T-helper 1 cell treated with Interleukin-12 subunit alpha and Interleukin-12 subunit beta and Interleukin-4 antibody, amounts not matched to agents 30 μg/mL and 1 μg/mL, for 36 hours (primary cell): ENCODE results near the gene THAP3.
"Not testable (repeated sequence)": the region's sequence is repeated elsewhere in the genome, so short reads cannot be mapped to it uniquely, and the experiment has no call there.

Source experiments
- H3K27ac Mint-ChIP-seq: one replicate; pipeline ENCODE4 v1.8.0; 2021; ENCODE audit warnings: mild to moderate bottlenecking, mixed read lengths
- H3K27me3 Mint-ChIP-seq: one replicate; pipeline ENCODE4 v1.8.0; 2021; ENCODE audit warnings: low read depth, mixed read lengths
- H3K36me3 Mint-ChIP-seq: one replicate; pipeline ENCODE4 v1.8.0; 2021; ENCODE audit warnings: low read depth, mixed read lengths
- H3K4me1 Mint-ChIP-seq: one replicate; pipeline ENCODE4 v1.8.0; 2021; ENCODE audit warnings: low read depth, mixed read lengths
- H3K4me3 Mint-ChIP-seq: one replicate; pipeline ENCODE4 v1.8.0; 2021; ENCODE audit warnings: mild to moderate bottlenecking, moderate library complexity, mixed read lengths
- H3K9me3 Mint-ChIP-seq: one replicate; pipeline ENCODE4 v1.8.0; 2021; ENCODE audit warnings: mixed read lengths

Gene THAP3

GRCh38 chr1:6653436-6654290 lies 29.0 kb downstream of the THAP3 start:
- H3K36me3 Mint-ChIP-seq: peaks cover 5% of the 10 kb centered on the region
- H3K4me3 Mint-ChIP-seq: no peak overlapping the region
- no peaks in the 10 kb centered on the region for H3K9me3 Mint-ChIP-seq
- no peaks in the 10 kb centered on the region for H3K4me1 Mint-ChIP-seq
- H3K27me3 Mint-ChIP-seq: no peaks in the 10 kb centered on the region
- H3K27ac Mint-ChIP-seq: no peak overlapping the region

- no peak overlapping the region for H3K27ac Mint-ChIP-seq
- H3K27me3 Mint-ChIP-seq: no peaks in the 10 kb centered on the region
- no peak overlapping the region for H3K4me3 Mint-ChIP-seq
- no peaks in the 10 kb centered on the region for H3K9me3 Mint-ChIP-seq
- H3K4me1 Mint-ChIP-seq: no peaks in the 10 kb centered on the region
- H3K36me3 Mint-ChIP-seq: peaks cover 5% of the 10 kb centered on the region
Observed at GRCh38 chr1:6657138-6657537, 32.5 kb downstream of the THAP3 start.

GRCh38 chr1:6658359-6659060 lies 33.8 kb downstream of the THAP3 start:
- no peaks in the 10 kb centered on the region for H3K4me1 Mint-ChIP-seq
- H3K36me3 Mint-ChIP-seq: peaks cover 7% of the 10 kb centered on the region
- H3K27me3 Mint-ChIP-seq: no peaks in the 10 kb centered on the region
- no peak overlapping the region for H3K4me3 Mint-ChIP-seq
- H3K9me3 Mint-ChIP-seq: no peaks in the 10 kb centered on the region
- H3K27ac Mint-ChIP-seq: no peak overlapping the region

GRCh38 chr1:6660415-6661049 lies 35.9 kb downstream of the THAP3 start:
- Mint-ChIP-seq H3K4me1 (no peaks in the 10 kb centered on the region), H3K27me3 (no peaks in the 10 kb centered on the region), H3K9me3 (no peaks in the 10 kb centered on the region), H3K4me3 (no peak overlapping the region), H3K27ac (no peak overlapping the region), H3K36me3 (peaks cover 7% of the 10 kb centered on the region)

GRCh38 chr1:6662468-6662867 lies 37.8 kb downstream of the THAP3 start:
- not testable (repeated sequence) for H3K9me3 Mint-ChIP-seq, H3K4me3 Mint-ChIP-seq, H3K36me3 Mint-ChIP-seq, H3K27ac Mint-ChIP-seq, H3K27me3 Mint-ChIP-seq, H3K4me1 Mint-ChIP-seq

GRCh38 chr1:6666696-6667095 lies 42.0 kb downstream of the THAP3 start:
- H3K27ac Mint-ChIP-seq: no peak overlapping the region
- H3K4me1 Mint-ChIP-seq: no peaks in the 10 kb centered on the region
- no peak overlapping the region for H3K4me3 Mint-ChIP-seq
- H3K9me3 Mint-ChIP-seq: no peaks in the 10 kb centered on the region
- H3K36me3 Mint-ChIP-seq: peaks cover 9% of the 10 kb centered on the region
- no peaks in the 10 kb centered on the region for H3K27me3 Mint-ChIP-seq

- no peaks in the 10 kb centered on the region for H3K27me3 Mint-ChIP-seq
- peaks cover 9% of the 10 kb centered on the region for H3K36me3 Mint-ChIP-seq
- H3K4me1 Mint-ChIP-seq: no peaks in the 10 kb centered on the region
- H3K27ac Mint-ChIP-seq: no peak overlapping the region
- no peak overlapping the region for H3K4me3 Mint-ChIP-seq
- H3K9me3 Mint-ChIP-seq: no peaks in the 10 kb centered on the region
Observed at GRCh38 chr1:6667139-6667538, 42.5 kb downstream of the THAP3 start.

DNA sequence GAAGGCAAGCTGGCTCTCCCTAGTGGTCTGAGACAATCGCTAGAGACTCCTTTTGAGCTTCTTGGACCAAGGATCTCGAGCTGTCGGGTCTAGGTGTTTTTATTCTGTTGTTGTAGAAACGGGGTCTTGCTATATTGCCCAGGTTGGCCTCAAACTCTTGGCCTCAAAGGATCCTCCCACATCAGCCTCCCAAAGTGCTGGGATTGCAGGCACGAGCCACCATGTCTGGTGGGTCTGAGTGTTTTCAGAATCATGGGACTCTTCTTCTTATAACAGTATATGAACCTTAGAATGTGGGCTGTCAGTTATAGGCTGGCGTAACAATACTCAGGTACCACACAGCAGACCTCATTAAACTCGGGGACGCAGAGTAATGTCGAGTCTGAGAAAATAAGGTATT lies 43.8 kb downstream of the THAP3 start:
- H3K4me3 Mint-ChIP-seq: no peak overlapping the region
- no peaks in the 10 kb centered on the region for H3K27me3 Mint-ChIP-seq
- H3K36me3 Mint-ChIP-seq: peaks cover 3% of the 10 kb centered on the region
- no peaks in the 10 kb centered on the region for H3K4me1 Mint-ChIP-seq
- H3K9me3 Mint-ChIP-seq: no peaks in the 10 kb centered on the region
- no peak overlapping the region for H3K27ac Mint-ChIP-seq

- Mint-ChIP-seq H3K4me1 (peaks cover 4% of the 10 kb centered on the region), H3K27ac (no peak overlapping the region), H3K9me3 (no peaks in the 10 kb centered on the region), H3K4me3 (no peak overlapping the region), H3K27me3 (no peaks in the 10 kb centered on the region), H3K36me3 (peaks cover 8% of the 10 kb centered on the region)
Observed at GRCh38 chr1:6672558-6672957, 47.9 kb downstream of the THAP3 start.

DNA sequence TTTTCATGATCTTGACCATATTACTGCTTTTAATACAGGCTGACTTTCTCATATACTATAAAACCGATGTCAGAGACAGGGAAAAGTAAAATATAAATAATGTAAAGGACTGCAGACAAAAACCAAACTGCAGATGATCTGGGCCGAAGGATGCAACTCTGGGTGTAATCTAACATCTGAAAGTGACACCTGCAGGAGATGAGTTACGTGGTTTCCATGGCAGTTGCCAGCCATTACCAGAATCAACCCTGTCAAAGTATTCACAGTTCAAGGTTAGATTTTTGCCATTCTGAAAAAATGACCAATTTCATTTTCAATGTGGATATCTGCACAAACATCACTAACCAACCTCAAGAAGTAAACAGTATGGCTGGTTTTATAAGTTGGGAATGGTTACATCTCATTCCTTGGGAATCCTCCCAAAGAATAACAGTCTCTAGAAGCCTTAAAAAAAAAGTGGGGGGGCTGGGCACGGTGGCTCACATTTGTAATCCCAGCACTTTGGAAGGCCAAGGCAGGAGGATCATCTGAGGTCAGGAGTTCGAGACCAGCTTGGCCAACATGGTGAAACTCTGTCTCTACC lies 49.2 kb downstream of the THAP3 start:
- H3K27ac Mint-ChIP-seq: no peak overlapping the region
- no peaks in the 10 kb centered on the region for H3K27me3 Mint-ChIP-seq
- H3K36me3 Mint-ChIP-seq: peaks cover 5% of the 10 kb centered on the region
- no peaks in the 10 kb centered on the region for H3K9me3 Mint-ChIP-seq
- no peak overlapping the region for H3K4me3 Mint-ChIP-seq
- H3K4me1 Mint-ChIP-seq: peaks cover 4% of the 10 kb centered on the region

DNA sequence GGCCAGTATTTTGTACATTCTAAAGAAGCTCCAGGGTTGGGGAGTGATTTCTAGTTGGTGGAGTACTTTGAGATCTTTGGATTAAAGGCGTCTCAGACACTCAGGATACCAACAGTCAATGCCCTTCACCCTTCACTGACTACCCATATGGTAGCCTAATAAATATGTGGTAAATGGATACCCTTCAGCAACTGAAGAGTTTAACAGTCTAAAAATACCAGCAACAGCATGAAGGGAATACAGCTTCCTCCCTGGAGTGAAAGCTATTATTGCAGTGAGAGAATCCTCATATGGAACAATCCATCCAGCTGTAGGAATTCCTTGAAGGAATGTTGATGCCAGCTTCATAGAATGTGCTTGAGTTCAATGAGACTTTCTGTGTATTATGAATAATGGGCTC lies 50.1 kb downstream of the THAP3 start:
- Mint-ChIP-seq H3K9me3 (no peaks in the 10 kb centered on the region), H3K4me1 (peaks cover 4% of the 10 kb centered on the region), H3K36me3 (peaks cover 7% of the 10 kb centered on the region), H3K27ac (no peak overlapping the region), H3K27me3 (no peaks in the 10 kb centered on the region), H3K4me3 (no peak overlapping the region)

DNA sequence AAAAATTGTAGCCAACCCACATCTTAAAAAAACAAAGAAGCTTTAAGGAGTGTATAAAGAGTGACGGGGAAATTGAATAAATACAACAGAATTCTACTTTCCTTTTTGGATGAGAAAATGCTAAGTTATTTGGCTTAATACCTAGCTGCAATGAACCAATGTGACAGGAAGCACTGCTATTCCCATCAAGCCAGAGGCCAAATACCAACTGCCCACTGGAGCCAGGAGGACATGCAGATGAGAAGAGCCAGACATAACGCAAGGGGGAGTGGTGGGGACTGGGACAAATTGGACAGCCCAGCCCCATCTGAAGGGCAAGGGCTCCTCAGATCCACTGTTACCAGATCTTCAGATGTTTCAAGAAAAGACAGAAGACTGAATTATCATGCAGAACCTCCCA lies 51.3 kb downstream of the THAP3 start:
- Mint-ChIP-seq H3K27me3 (no peaks in the 10 kb centered on the region), H3K4me3 (no peak overlapping the region), H3K27ac (no peak overlapping the region), H3K36me3 (peaks cover 13% of the 10 kb centered on the region), H3K4me1 (peaks cover 4% of the 10 kb centered on the region), H3K9me3 (no peaks in the 10 kb centered on the region)
